DMS 273 (cell line): ENCODE data around the gene CLK4.
"Not testable (repeated sequence)": the region's sequence is repeated elsewhere in the genome, so short reads cannot be mapped to it uniquely, and the experiment has no call there.

Experiments
- DNase-seq: peaks from one replicate; lab custom pipeline; 2025; ENCODE audit not compliant: unreplicated experiment; lab: John Stamatoyannopoulos, UW

CLK4 gene

GRCh38 chr5:178589180-178590140, 37.4 kb downstream of the CLK4 start:
- peak; percentile 67 for DNase-seq

GRCh38 chr5:178588769-178589168, 38.1 kb downstream of the CLK4 start:
- DNase-seq = no peak

GRCh38 chr5:178587763-178588611, 38.9 kb downstream of the CLK4 start:
- DNase-seq = no peak

GRCh38 chr5:178586396-178586795, 40.5 kb downstream of the CLK4 start:
- DNase-seq = no peak

GRCh38 chr5:178585421-178585820, 41.4 kb downstream of the CLK4 start:
- not testable (repeated sequence) for DNase-seq

GRCh38 chr5:178583279-178583678, 43.6 kb downstream of the CLK4 start:
- no peak for DNase-seq

- no peak for DNase-seq
These were observed 44.6 kb downstream of the CLK4 start for GRCh38 chr5:178582291-178582690.

GRCh38 chr5:178581621-178582020, 45.2 kb downstream of the CLK4 start:
- DNase-seq = no peak

GRCh38 chr5:178580271-178580955, 46.4 kb downstream of the CLK4 start:
- no peak for DNase-seq

GRCh38 chr5:178577944-178578343, 48.9 kb downstream of the CLK4 start:
- DNase-seq = no peak

GRCh38 chr5:178577376-178577839, 49.4 kb downstream of the CLK4 start:
- no peak for DNase-seq

- DNase-seq = no peak
These were observed 50.1 kb downstream of the CLK4 start for GRCh38 chr5:178576591-178577351.

- DNase-seq = no peak
These were observed 53.6 kb downstream of the CLK4 start for GRCh38 chr5:178573216-178573615.

GRCh38 chr5:178572617-178573016, 54.2 kb downstream of the CLK4 start:
- DNase-seq = no peak

GRCh38 chr5:178569485-178569884, 57.4 kb downstream of the CLK4 start:
- DNase-seq = no peak

- no peak for DNase-seq
These were observed 61.9 kb downstream of the CLK4 start for GRCh38 chr5:178564811-178565550.

GRCh38 chr5:178564397-178564796, 62.5 kb downstream of the CLK4 start:
- no peak for DNase-seq

- DNase-seq = no peak
These were observed 63.2 kb downstream of the CLK4 start for GRCh38 chr5:178563621-178564020.

GRCh38 chr5:178561746-178562264, 65.0 kb downstream of the CLK4 start:
- no peak for DNase-seq
